PC-3 (cell line): ENCODE measurements around the gene TTC7B. TPM values are rescaled to one million over a fixed set of nuclear protein-coding genes. Genes with fewer than 3 reads are reported as not detected.

Experiments used
- ATAC-seq: fragments of 200-7000 bp; cut with Tn5 transposase; 2 replicates; pipeline ENCODE4 v1.9.1; 2020; ENCODE audit warnings: mild to moderate bottlenecking, moderate library complexity
- BruUV-seq: library from RNA; stranded (reverse); fragments of 400-500 nt; replicated peaks from 2 replicates; lab custom pipeline; 2021; lab: Mats Ljungman, UMichigan
- CTCF ChIA-PET: fragments of 300-600 bp; sonication (Branson Sonifier 250); formaldehyde crosslinking; loops from one replicate; lab custom pipeline; 2022; ENCODE audit warnings: antibody characterized with exemption; lab: Charles Lee
- POLR2A ChIA-PET: fragments of 300-600 bp; sonication (Branson Sonifier 250); formaldehyde crosslinking; loops from one replicate; lab custom pipeline; 2022; ENCODE audit warnings: antibody characterized with exemption; ENCODE audit not compliant: unreplicated experiment; lab: Charles Lee
- DNase-seq: peaks from one replicate; pipeline ENCODE4 v3.0.0-alpha.2; 2015
- H2AFZ ChIP-seq: fragments of 300-600 bp; sonication (generic); 2 replicates; pipeline ENCODE4 v1.6.0; 2016; ENCODE audit warnings: antibody characterized with exemption, low read length
- H3F3A ChIP-seq: fragments of 300-600 bp; sonication (generic); one replicate; pipeline ENCODE4 v1.6.0; 2017; ENCODE audit warnings: antibody characterized with exemption, low read length, control low read depth, mild to moderate bottlenecking; ENCODE audit not compliant: unreplicated experiment
- H3K27ac ChIP-seq: fragments of 300-600 bp; sonication (generic); 2 replicates; pipeline ENCODE4 v1.5.1; 2016; ENCODE audit warnings: mild to moderate bottlenecking, low read length
- H3K27me3 ChIP-seq: fragments of 300-600 bp; sonication (generic); 2 replicates; pipeline ENCODE4 v1.6.1; 2016; ENCODE audit warnings: low read length, mixed read lengths
- H3K36me3 ChIP-seq: fragments of 300-600 bp; sonication (generic); 2 replicates; pipeline ENCODE4 v1.6.1; 2016; ENCODE audit warnings: low read depth, mixed run types, low read length, mixed read lengths
- H3K4me1 ChIP-seq: fragments of 300-600 bp; sonication (generic); 2 replicates; pipeline ENCODE4 v1.5.1; 2016; ENCODE audit warnings: low read length; ENCODE audit not compliant: insufficient read depth
- H3K4me2 ChIP-seq: fragments of 300-600 bp; sonication (generic); 2 replicates; pipeline ENCODE4 v1.6.0; 2016; ENCODE audit warnings: low read length
- H3K4me3 ChIP-seq: fragments of 300-600 bp; sonication (generic); 2 replicates; pipeline ENCODE4 v1.5.1; 2016; ENCODE audit warnings: mild to moderate bottlenecking, low read length, mixed read lengths
- H3K79me2 ChIP-seq: fragments of 300-600 bp; sonication (generic); 2 replicates; pipeline ENCODE4 v1.6.1; 2017; ENCODE audit warnings: low read length, mixed read lengths
- H3K9ac ChIP-seq: fragments of 300-600 bp; sonication (generic); 2 replicates; pipeline ENCODE4 v1.6.0; 2016; ENCODE audit warnings: mild to moderate bottlenecking, low read length
- H3K9me2 ChIP-seq: fragments of 300-600 bp; sonication (generic); replicated peaks from 2 replicates; pipeline ENCODE4 v1.6.1; 2016; ENCODE audit warnings: mixed run types, low read length, mixed read lengths
- H3K9me3 ChIP-seq: fragments of 300-600 bp; sonication (generic); 2 replicates; pipeline ENCODE4 v1.6.1; 2016; ENCODE audit warnings: low read length, mixed read lengths
- H4K20me1 ChIP-seq: fragments of 300-600 bp; sonication (generic); 2 replicates; pipeline ENCODE4 v1.6.1; 2016; ENCODE audit warnings: low read length, mixed read lengths
- CTCF ChIP-seq: fragments of 300-600 bp; sonication (generic); conservative IDR thresholded peaks from 2 replicates; pipeline ENCODE4 v1.5.1; 2017; ENCODE audit warnings: antibody characterized with exemption, low read depth, mild to moderate bottlenecking, low read length
- EZH2 ChIP-seq: fragments of 300-600 bp; sonication (generic); IDR thresholded peaks from one replicate; pipeline ENCODE4 v1.6.1; 2017; ENCODE audit warnings: antibody characterized with exemption, mild to moderate bottlenecking, low read length; ENCODE audit not compliant: unreplicated experiment
- EZH2phosphoT487 ChIP-seq: fragments of 300-600 bp; sonication (generic); IDR thresholded peaks from 2 replicates; pipeline ENCODE4 v1.6.1; 2018; ENCODE audit warnings: mild to moderate bottlenecking, antibody characterized with exemption, low read length, borderline replicate concordance
- intact Hi-C: fragments of 100-400 bp; cut with micrococcal nuclease; formaldehyde crosslinking; loops from 2 replicates; pipeline ENCODE4 v1.9.0; 2023
- total RNA-seq: library from RNA; depleted of rRNA; stranded (reverse); fragments of >200 nt; gene quantifications from 2 replicates; pipeline ENCODE4 v1.2.3, GENCODE V29; 2014

The TTC7B gene
- total RNA-seq, 1 experiment from 2014 or later = 45.6 TPM

DNA sequence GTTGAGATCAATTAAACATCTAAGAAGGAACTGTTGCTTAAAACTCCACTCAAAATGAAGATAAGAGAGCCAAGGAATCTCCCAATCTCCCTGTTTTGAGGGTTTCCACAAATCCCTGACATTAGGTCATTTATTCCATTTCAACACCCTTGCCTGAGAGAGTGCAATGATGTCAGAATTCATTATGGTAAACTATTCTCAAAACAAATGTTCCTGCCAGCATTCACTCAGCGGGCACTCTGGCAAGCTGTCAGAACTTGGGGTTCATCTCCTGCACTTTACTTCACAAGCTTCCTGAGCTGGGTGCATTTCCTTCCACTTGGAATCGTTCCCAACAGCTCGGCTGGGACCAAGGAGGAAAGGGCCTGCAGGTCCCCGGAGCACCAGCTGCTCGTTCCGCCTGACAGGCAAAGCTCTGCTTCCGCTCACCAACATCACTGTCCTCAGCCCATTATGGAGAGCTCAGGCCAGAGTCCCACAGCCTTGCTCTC is 117.8 kb downstream of the TTC7B start:
- Histone ChIP-seq H3K27me3 (no peaks in the 10 kb centered on the region), H3K4me2 (no peak overlapping the region), H3K4me3 (no peak overlapping the region), H3K79me2 (no peaks in the 10 kb centered on the region), H3K4me1 (no peaks in the 10 kb centered on the region), H3K9ac (no peak overlapping the region), H3K9me2 (no peaks in the 10 kb centered on the region), H2AFZ (no peak overlapping the region), H3K27ac (no peak overlapping the region), H3F3A (no peaks in the 10 kb centered on the region), H4K20me1 (no peaks in the 10 kb centered on the region), H3K36me3 (no peaks in the 10 kb centered on the region), H3K9me3 (no peaks in the 10 kb centered on the region)
- intact Hi-C loops = loop anchor here (5.0 kb wide), 3 partner anchors 96 to 316 kb away; no protein-coding TSS in a partner anchor
- DNase-seq (no peak), ATAC-seq (no peak)
- TF ChIP-seq EZH2 (no peak), CTCF (no peak), EZH2phosphoT487 (no peak)
- ChIA-PET CTCF (interaction anchor here (0.6 to 1.8 kb wide), 2 partner anchors 127 to 299 kb away, joined by 3 to 8 read pairs; no protein-coding TSS in a partner anchor), POLR2A (interaction anchor here (0.6 to 0.7 kb wide), 2 partner anchors 97 to 393 kb away, joined by 3 to 4 read pairs; no protein-coding TSS in a partner anchor)
- no TSS peak for BruUV-seq

DNA sequence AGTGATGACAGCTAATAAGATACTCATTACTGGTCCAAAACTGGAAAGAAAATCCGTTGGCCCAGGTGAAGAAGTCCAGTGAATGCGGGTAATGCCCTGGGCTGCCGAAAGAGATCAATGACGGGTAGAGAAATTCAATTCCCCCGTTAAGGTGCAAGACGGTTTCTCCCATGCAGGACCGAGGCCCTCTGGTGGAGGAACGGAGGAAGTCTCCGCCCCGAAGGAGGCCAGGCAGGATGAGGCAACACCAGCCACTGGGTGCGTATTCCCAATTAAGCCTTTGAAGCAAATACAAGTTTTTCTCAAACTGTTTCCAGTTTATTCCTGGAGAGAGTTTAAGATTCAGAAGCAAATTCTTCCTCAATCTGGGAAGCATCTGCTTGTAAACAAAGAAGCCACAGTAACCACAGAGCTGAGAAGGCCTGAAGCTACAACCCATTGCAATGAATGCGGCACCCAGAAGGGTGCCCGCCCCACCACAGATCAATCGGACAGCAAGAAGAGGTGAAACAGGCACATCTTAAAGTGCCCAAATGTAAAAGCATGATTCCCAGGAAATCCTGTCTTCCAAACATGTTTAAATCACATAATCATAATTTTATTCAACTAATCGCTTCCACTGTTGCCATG is 118.5 kb downstream of the TTC7B start:
- no peak overlapping the region for H3K9ac ChIP-seq
- H3K9me3 ChIP-seq = no peaks in the 10 kb centered on the region
- 0 out of 2 replicates have a peak overlapping the region, but pooled peaks have one; percentile 11 for H3K4me2 ChIP-seq
- TF ChIP-seq EZH2 (no peak), CTCF (peak; percentile 98), EZH2phosphoT487 (no peak)
- H3F3A ChIP-seq = no peaks in the 10 kb centered on the region
- H3K27me3 ChIP-seq = no peaks in the 10 kb centered on the region
- no TSS peak for BruUV-seq
- CTCF ChIA-PET = interaction anchor here (0.5 to 1.8 kb wide), 4 partner anchors 126 to 298 kb away, joined by 3 to 8 read pairs (median 4); no protein-coding TSS in a partner anchor
- no peak overlapping the region for H3K27ac ChIP-seq
- POLR2A ChIA-PET = interaction anchor here (0.6 to 0.7 kb wide), 2 partner anchors 9 to 98 kb away, joined by 3 to 4 read pairs; no protein-coding TSS in a partner anchor
- H3K36me3 ChIP-seq = no peaks in the 10 kb centered on the region
- intact Hi-C loops = loop anchor here (1.0 to 5.0 kb wide), 7 partner anchors 61 to 396 kb away; no protein-coding TSS in a partner anchor
- peak overlapping the region; percentile 2; the same call in 1 of the 2 replicates for H2AFZ ChIP-seq
- H3K79me2 ChIP-seq = no peaks in the 10 kb centered on the region
- ATAC-seq (peak; percentile 97), DNase-seq (peak; percentile 82)
- 0 out of 2 replicates have a peak, but pooled peaks cover 3% of the 10 kb centered on the region for H3K4me1 ChIP-seq
- no peaks in the 10 kb centered on the region for H3K9me2 ChIP-seq
- no peak overlapping the region for H3K4me3 ChIP-seq
- H4K20me1 ChIP-seq = no peaks in the 10 kb centered on the region
